GM12801 (cell line): Measurements from ENCODE around the gene BUD23.

Source experiments
- TF ChIP-seq, protein P1 (sequence below): IDR thresholded peaks from one replicate; pipeline ENCODE4 v1.5.1; 2011; ENCODE audit warnings: control low read depth; ENCODE audit not compliant: insufficient read length; ENCODE audit errors: extremely low read depth

BUD23 gene, protein sequence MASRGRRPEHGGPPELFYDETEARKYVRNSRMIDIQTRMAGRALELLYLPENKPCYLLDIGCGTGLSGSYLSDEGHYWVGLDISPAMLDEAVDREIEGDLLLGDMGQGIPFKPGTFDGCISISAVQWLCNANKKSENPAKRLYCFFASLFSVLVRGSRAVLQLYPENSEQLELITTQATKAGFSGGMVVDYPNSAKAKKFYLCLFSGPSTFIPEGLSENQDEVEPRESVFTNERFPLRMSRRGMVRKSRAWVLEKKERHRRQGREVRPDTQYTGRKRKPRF

DNA sequence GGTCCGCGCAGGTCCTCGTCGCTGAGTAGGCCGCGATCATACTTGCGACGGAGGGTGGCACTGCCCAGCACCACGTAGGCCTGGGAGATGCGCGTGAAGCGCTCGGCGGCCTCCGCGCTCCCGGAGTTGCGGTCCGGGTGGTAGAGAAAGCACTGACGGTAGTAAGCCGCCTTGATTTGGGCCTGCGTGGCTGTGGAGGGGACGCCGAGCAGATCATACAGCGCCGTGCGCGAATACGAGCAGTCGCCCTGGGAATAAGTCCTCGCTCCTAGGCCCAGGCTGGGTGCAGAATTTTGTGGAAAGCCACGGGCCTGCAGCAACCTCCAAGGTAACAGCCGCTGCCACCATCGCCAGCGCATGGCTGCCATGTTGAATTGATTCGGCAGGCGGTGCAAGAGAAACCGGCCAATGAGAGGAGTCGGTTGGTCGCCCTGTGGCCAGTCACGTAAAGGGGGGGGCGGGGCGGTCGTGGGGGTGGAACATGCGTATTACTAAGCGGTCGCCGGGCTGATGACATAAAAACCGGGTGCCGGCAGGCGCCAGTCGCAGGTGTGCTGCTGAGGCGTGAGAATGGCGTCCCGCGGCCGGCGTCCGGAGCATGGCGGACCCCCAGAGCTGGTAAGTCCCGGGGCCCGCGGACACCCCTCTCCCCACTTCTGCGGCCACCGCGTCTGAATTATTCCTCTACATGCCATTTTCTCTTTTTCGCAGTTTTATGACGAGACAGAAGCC, at the start of gene BUD23, which contains the start of gene DNAJC30:
BUD23 (plus strand) TSS at position 542 of the 732 bp plus-strand sequence; CDS start at position 571, 29 bp downstream.
DNAJC30 (minus strand) TSS at position 398 of the 732 bp plus-strand sequence; CDS start at position 368, 30 bp downstream.
- TF ChIP-seq, protein P1, sequence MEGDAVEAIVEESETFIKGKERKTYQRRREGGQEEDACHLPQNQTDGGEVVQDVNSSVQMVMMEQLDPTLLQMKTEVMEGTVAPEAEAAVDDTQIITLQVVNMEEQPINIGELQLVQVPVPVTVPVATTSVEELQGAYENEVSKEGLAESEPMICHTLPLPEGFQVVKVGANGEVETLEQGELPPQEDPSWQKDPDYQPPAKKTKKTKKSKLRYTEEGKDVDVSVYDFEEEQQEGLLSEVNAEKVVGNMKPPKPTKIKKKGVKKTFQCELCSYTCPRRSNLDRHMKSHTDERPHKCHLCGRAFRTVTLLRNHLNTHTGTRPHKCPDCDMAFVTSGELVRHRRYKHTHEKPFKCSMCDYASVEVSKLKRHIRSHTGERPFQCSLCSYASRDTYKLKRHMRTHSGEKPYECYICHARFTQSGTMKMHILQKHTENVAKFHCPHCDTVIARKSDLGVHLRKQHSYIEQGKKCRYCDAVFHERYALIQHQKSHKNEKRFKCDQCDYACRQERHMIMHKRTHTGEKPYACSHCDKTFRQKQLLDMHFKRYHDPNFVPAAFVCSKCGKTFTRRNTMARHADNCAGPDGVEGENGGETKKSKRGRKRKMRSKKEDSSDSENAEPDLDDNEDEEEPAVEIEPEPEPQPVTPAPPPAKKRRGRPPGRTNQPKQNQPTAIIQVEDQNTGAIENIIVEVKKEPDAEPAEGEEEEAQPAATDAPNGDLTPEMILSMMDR, result no peak

DNA sequence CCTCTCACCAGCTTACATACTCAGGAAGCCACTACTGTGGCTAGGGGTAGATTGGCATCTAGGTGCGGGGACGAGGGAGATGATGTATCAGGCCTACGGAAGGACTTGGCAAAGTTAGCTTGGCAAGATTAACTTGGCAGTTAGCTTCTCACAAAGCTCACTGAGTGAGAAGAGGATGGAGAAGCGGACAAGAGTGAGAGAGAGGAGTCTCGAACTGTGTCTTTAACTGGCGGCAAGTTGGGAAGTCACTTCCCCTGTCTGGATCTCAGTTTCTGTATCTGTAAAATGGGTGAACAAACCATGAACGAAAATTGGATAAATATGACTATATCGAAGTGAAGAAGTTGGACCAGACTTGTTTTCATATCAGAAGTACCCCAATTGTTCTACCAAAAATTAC, 49.6 kb upstream of the BUD23 start:
- TF ChIP-seq, protein P1, result no peak

DNA sequence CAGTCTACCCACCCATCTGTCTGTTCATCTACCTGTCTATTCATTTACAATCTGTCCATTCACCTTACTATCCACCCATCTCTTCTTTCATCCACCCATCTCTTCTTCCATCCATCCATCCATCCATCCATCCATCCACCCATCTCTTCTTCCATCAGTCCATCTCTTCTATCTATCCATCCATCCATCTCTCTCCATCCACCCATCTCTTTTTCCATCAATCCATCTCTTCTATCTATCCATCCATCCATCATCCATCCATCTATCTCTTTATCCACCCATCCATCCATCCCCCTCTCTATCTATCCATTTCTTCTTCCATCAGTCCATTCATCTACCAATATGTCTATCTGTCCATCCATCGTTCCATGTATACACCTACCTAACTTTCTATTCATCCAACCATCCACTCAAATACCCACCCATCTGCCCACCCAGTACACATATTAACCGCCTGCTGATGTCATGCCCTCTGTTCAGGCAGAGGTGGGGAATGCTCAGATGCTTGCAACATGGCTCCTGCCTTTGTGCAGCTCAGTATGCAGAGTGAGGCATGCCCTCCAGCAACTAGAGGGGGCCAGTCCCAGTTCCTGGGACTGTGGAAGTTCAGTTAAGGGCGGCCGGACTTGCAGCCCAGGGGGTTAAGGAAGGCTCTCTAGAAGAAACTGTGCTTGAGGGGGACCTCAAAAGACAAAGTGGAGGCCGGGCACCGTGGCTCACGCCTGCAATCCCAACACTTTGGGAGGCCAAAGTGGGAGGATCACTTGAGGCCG, 47.8 kb upstream of the BUD23 start:
- TF ChIP-seq, protein P1, result no peak

DNA sequence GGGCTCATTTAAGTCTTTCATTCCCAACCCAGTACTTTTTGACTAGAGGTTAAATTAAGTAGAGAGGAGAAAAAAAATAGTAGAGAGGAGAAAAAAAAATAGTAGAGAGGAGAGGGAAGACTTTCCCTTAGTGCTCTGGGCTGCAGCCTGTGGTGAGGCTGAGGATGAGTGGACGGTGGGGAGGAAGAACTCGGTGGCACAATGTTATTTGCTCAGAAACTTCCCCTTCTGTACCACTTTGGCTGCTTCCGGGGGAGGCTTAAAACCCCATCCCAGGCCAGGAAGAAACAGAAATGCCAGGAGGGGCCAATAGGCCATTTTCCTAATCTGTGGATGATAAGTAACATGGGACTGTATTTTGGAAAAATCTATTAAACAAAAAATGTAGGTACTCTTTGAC, 44.5 kb upstream of the BUD23 start:
- TF ChIP-seq, protein P1, result no peak

DNA sequence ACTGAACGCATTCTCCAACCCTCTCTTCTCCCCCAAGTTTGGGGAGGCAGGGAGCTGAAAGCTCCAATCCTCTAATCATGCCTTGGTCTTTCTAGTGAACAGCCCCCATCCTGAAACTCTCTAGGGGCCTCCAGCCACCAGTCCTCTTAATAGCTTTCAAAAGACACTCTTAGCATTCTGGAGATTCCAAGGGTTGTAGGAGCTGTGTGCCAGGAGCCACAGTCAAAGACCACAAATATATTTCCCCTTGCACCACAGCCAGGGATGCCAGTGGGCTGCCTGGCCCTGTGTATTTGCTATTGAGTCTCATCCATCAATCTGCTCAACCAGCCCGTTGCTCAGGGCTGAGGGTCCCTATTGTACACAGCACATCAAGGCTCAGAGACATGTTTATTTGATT, 40.6 kb upstream of the BUD23 start:
- TF ChIP-seq, protein P1, result no peak

DNA sequence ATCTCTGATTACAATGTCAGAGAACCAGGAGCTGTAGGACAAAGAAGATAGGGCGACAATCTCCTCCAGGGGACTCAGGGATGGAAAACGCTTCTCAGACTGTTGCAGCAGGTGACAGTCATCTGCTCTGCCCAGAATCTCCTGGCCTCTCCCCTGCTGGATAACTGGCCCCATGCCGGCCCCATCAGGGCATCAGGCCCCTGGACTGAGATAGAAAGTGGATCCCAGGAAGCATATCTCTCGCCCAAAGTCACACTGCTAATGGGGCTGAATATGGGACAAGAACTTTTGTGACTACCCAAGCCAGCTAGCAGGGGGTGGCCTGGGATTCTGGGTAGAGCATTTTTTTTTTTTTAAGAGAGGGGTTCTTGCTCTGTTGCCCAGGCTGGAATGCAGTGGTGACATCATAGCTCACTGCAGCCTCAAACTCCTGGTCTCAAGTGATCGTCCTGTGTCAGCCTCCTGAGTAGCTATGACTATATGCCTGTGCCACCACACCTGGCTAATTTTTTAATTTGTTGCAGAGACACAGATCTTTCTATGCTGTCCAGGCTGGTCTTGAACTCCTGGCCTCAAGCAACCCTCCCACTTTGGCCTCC, 38.6 kb upstream of the BUD23 start:
- TF ChIP-seq, protein P1, result no peak
